Left lobe of liver (tissue), 2 donors: ENCODE measurements around the gene CEP250. TPM values are rescaled to one million over a fixed set of nuclear protein-coding genes. Genes with fewer than 3 reads are reported as not detected.

Experiments used
- ATAC-seq: fragments of 200-7000 bp; cut with Tn5 transposase; one replicate; pipeline ENCODE4 v1.9.1; 2020; ENCODE audit warnings: mild to moderate bottlenecking, moderate library complexity
- DNase-seq: peaks from one replicate; pipeline ENCODE4 v3.0.0-alpha.2; 2020; ENCODE audit warnings: low spot score
- total RNA-seq: library from RNA; stranded (reverse); gene quantifications from one replicate; pipeline ENCODE4 v1.2.1, GENCODE V29; 2021
- donor health status: DM: no; HTN: no; CAD: no; lungs with moderate emphysema.
- donor health status: DM: no; HTN: yes; CAD: no.

CEP250 gene
- total RNA-seq, 1 donor from 2014 or later, result 14.6 TPM

DNA sequence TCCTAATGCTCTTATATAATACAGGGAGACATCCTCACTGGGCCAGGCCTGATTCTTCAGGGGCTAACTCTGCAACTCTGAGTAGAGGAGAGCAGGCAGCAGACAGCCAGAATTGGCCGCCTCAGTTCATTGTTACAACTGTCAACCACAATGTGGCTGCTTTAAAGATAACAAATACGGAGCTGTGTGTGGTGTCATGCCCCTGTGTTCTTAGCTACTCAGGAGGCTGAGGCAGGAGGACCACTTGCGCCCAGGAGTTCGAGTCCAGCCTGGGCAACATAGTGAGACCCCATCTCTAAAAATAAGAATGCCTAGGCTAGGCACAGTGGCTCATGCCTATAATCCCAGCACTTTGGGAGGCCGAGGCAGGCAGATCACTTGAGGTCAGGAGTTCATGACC lies 34.3 kb downstream of the CEP250 start:
- DNase-seq (no peak), ATAC-seq (no peak)

DNA sequence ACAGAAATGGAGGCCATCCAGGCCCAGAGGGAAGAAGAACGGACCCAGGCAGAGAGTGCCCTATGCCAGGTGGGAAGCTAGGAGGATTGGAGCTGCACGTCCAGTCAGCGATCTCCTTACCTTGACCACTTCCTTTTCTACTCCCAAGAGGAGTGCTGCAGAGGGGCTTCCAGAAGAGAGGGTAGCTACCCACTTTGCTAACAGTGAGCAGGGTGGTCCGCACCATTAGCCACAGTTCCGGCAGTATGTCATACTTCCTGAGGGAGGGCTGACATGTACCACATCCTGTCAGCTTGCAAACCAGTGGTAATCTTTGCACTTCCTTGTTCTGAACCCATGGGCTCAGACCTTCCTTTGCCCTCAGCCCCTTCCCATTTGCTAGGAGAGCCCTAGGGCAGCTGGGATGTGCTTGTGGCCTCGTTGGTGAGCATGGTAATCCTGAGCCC lies 35.4 kb downstream of the CEP250 start:
- peak; percentile 62 for ATAC-seq
- DNase-seq, result no peak

DNA sequence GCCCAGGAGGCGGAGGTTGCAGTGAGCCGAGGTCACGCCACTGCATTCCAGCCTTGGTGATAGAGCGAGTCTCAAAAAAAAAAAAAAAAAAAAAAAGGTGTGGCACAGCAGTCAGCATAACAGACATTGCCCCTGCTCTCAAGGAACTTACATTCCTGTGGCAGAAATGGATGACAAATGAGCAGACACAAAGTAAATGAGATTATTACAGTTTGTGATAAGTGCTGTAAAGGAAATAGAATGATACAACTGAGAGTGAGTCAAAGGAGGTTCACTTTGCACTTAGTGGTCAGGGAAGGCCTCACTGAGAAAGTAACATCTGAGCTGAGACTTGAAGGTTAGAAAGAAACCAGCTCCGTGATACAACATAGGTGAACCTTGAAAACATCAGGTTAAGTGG lies 36.4 kb downstream of the CEP250 start:
- no peak for DNase-seq
- ATAC-seq, result no peak

DNA sequence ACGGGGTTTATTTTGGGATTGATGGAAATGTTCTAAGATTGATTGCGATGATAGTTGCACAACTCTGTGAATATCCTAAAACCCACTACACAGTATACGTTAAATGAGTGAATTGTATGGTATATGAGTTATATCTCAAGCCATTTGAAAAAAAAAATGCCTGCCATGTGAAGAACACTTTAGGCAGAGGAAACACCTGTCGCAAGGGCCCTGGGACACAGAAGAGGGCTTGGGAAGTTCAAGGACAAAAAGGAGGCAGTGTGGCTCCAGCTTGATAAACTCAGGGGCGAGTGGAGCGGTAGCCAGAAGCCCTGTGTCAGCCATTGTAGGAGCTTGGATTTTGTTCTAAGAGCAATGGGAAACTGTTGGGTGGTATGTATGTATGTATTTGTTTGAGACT lies 37.0 kb downstream of the CEP250 start:
- no peak for DNase-seq

DNA sequence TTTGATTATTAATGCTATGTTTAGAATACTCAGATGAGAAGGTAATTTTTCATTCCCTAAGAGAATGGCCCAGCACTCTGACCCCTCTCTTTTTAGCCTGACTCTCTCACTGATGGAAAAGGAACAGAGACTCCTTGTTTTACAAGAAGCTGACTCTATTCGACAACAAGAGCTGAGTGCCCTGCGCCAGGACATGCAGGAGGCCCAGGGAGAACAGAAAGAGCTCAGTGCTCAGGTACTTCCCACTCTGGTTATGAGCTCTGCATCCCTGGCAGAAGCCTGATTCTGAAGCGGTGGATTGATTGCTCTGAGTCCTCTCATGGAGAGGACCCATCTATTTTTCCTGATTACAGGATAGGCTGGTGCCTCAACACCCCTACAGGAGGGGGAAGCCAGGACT lies 41.1 kb downstream of the CEP250 start:
- ATAC-seq, result no peak
- DNase-seq, result no peak

More for the DNA sequence above, 37.0 kb downstream of the CEP250 start:
- no peak for ATAC-seq

DNA sequence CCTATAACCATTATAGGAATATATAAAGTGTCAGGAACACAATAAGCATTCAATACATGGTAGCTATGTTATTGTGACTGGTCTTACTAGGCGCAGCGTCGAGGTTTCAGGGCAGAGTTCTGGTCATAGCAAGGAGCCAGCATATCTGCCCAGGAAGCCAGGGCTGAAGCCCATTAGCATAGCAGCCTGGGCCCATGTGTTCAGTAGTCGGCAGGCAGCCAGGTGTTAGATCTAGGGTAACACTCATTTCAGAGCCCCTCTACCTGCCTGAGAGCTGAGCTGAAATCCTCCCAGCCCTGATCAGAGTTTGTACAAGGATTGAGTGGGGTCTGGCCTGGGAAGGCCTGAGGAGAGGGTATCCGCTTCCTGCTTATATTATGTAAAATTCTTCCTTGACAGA lies 41.9 kb downstream of the CEP250 start:
- ATAC-seq (no peak), DNase-seq (no peak)

DNA sequence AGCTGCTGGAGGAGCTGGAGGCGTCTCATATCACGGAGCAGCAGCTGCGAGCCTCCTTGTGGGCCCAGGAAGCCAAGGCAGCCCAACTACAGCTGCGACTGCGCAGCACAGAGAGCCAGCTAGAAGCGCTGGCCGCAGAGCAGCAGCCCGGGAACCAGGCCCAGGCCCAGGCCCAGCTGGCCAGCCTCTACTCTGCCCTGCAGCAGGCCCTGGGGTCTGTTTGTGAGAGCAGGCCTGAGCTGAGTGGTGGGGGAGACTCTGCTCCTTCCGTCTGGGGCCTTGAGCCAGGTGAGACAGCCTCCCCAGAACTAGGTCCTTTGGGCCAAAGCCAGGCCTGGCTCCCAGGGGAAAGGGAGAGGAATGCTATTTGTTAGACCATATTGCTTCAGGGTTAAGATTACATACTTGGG lies 42.4 kb downstream of the CEP250 start:
- peak; percentile 18 for ATAC-seq
- DNase-seq, result no peak

DNA sequence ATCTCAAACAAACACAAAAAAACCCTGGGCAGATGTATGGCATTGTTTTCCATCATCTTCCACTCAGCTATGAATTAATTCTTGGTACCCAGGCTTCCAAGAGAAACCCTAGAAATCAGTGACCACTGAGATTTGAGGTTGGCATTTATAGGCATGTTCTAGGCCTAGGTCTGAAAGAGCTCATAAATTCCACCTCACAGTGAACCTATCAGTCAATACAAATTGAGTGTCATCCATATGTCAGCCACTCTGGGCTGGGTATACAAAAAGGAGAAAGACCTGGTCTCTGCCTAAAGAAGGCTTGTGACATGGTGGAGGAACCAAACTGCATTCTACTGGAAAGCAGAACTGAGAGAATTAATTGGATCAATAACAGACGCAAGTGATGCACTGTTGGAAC lies 43.9 kb downstream of the CEP250 start:
- ATAC-seq, result no peak

DNA sequence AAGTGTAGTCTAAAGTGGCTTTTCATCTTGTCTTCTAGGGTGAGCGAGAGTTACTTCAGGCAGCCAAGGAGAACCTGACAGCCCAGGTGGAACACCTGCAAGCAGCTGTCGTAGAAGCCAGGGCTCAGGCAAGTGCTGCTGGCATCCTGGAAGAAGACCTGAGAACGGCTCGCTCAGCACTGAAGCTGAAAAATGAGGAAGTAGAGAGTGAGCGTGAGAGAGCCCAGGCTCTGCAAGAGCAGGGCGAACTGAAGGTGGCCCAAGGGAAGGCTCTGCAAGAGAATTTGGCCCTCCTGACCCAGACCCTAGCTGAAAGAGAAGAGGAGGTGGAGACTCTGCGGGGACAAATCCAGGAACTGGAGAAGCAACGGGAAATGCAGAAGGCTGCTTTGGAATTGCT lies 47.0 kb downstream of the CEP250 start:
- ATAC-seq, result no peak
- DNase-seq, result no peak

More for the DNA sequence above, 43.9 kb downstream of the CEP250 start:
- DNase-seq, result no peak

DNA sequence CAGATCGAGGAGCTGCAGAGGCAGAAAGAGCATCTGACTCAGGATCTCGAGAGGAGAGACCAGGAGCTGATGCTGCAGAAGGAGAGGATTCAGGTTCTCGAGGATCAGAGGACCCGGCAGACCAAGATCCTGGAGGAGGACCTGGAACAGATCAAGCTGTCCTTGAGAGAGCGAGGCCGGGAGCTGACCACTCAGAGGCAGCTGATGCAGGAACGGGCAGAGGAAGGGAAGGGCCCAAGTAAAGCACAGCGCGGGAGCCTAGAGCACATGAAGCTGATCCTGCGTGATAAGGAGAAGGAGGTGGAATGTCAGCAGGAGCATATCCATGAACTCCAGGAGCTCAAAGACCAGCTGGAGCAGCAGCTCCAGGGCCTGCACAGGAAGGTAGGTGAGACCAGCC lies 47.9 kb downstream of the CEP250 start:
- ATAC-seq (no peak), DNase-seq (no peak)

DNA sequence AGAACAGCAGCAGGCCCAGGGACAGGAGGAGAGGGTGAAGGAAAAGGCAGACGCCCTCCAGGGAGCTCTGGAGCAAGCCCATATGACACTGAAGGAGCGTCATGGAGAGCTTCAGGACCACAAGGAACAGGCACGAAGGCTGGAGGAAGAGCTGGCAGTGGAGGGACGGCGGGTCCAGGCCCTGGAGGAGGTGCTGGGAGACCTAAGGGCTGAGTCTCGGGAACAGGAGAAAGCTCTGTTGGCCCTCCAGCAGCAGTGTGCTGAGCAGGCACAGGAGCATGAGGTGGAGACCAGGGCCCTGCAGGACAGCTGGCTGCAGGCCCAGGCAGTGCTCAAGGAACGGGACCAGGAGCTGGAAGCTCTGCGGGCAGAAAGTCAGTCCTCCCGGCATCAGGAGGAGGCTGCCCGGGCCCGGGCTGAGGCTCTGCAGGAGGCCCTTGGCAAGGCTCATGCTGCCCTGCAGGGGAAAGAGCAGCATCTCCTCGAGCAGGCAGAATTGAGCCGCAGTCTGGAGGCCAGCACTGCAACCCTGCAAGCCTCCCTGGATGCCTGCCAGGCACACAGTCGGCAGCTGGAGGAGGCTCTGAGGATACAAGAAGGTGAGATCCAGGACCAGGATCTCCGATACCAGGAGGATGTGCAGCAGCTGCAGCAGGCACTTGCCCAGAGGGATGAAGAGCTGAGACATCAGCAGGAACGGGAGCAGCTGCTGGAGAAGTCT lies 48.6 kb downstream of the CEP250 start:
- ATAC-seq, result no peak

DNA sequence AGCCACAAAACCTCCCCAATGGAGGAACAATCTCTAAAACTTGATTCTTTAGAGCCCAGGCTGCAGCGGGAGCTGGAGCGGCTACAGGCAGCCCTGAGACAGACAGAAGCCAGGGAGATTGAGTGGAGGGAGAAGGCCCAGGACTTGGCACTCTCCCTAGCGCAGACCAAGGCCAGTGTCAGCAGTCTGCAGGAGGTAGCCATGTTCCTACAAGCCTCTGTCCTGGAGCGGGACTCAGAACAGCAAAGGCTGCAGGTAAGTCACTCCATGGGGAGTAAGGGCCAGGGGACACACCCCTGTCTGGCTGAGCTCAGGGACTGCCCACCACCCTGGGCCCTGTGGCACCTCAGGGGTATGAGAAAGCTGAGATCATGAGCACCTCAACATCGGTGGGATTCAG lies 49.4 kb downstream of the CEP250 start:
- DNase-seq, result no peak
- ATAC-seq, result no peak

More for the DNA sequence above, 48.6 kb downstream of the CEP250 start:
- no peak for DNase-seq

DNA sequence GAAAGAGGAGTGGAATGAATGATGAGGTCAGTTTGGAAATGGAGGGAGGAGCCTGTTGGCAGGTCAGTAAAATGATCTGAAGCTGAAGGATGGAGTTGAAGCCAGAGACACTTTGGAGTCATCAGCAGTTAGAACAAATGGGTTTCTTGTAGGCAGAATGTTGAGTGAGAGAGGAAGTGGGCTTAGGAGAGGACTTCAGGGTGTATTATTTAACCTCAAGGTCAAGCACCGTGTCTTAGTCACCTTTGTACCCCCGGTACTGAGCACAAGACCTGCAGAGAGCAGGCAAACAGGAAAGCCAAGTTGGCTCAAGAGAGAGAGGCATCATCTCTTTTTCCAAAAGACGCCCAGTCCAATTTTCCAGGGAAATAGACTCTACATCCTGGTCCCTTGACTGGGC lies 50.8 kb downstream of the CEP250 start:
- ATAC-seq (no peak), DNase-seq (no peak)

DNA sequence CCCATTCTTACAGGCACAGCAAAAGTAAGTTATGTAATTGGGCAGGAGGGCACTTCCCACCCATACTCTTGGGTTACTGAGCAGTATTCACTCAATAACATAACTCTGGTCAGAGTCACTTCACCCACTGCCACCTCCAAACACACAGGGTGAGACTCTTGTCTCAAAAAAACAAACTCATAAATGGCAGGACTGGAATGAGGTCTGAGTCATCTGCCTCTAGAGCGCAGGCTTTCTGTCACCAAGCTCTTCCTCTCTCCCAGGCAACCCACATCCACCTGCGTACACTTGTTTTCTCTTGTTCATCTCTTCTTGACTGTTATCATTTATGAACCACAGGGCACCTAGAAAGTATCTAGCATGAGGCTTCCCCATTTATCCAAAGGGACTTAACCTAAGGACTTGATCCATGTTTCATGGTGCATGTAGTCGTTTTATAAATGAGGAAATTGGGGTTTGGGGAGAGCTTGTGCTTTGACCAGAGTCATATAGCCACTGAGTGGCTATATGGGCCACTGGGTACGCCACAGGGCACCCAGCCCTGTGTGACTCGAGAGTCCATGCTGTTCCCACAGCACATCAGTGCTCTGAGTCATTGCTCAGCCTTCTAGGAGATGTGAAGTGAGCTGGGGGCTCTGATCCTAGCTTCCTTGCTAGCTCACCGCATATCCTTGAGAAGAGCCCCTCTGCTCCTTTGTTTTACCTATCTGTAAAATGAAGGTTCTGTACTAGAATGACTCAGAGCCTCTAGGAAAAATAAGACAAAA lies 51.7 kb downstream of the CEP250 start:
- no peak for DNase-seq

DNA sequence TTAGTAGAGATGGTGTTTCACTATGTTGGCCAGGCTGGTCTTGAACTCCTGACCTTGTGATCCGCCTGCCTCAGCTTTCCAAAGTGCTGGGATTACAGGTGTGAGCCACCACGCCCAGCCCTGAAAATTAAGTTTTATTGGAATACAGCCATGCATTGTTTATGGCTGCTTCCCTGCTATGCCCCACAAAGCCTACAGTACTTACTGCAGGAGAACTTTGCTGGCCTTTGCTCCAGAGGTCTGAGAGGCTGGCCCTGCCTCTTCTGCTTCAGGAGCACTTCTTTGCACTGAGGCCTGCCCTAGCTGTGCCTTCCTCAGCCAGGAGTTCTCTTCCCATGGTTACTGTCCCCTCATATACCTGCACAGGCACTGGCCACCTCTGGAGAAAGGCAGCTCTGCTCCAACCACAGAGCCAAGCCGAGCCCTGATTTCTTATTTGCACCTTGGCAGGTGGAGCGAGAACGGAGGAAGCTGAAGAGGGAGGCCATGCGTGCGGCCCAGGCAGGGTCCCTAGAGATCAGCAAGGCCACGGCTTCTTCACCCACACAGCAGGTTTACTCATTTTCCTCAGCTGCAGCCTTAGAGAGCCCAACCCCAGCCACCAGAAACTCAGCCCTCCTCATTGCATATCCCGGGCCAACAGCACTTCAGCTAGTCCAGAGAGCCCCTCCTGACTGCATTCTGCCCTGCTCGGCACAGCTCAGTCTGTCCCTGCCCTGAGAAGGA lies 53.3 kb downstream of the CEP250 start:
- no peak for DNase-seq
- no peak for ATAC-seq

More for the DNA sequence above, 51.7 kb downstream of the CEP250 start:
- ATAC-seq, result no peak

DNA sequence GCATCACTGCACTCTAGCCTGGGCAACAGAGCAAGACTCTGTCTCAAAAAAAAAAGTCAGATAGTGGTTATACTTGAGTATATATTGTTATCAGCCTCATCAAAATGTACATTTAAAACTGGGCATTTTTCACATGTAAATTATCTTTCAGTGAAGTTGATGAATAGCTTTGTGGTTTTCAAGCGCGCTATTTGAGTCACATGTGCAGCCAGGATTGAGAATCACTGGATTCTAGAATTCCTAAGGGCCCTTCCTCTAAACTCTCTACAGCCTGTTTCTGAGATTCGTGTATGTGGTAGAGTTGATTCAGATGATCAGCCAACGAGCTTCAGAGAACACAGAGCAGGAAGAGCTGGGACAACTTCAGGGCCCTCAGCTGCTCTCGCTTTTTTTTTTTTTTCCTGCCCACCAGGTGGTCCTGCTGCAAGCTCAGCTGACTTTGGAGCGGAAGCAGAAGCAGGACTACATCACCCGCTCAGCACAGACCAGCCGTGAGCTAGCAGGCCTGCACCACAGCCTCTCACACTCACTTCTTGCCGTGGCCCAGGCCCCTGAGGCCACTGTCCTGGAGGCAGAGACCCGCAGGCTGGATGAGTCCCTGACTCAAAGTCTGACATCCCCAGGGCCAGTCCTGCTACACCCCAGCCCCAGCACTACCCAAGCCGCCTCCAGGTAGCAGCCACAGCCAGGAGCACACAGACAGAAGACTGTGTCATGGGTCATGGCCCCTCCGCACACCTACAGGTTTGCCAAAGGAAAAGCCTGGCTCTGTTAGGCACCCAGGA lies 55.7 kb downstream of the CEP250 start:
- DNase-seq, result no peak
- no peak for ATAC-seq

DNA sequence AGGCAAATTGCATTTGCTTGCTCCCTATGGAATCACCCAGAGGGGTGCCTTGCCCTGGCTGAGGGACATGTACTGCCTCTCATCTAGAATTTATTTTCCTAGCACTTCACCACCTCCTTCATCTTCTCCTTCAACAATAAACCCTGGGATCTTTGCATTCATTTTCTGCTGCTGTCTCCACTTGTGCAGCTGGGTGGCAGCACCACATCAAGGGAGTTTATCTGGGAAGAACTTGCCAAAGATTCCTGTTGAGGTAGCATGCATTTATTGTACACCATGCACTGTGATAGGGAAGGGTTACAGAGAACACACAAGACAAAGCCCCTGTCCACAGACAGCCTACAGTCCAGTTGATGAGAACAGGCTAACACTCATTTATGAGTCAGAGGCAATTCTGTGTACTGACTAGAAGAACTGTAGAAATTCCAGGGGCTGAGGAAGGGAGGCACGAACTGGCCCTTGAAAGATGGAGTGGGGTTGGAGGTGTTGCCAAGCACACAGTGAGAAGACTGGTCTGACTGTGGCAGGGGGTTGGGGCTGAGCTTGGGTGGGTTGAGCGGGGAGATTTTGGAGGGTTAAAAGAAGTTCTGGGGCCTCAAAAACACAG lies 56.5 kb downstream of the CEP250 start:
- no peak for DNase-seq
- peak; percentile 67 for ATAC-seq

DNA sequence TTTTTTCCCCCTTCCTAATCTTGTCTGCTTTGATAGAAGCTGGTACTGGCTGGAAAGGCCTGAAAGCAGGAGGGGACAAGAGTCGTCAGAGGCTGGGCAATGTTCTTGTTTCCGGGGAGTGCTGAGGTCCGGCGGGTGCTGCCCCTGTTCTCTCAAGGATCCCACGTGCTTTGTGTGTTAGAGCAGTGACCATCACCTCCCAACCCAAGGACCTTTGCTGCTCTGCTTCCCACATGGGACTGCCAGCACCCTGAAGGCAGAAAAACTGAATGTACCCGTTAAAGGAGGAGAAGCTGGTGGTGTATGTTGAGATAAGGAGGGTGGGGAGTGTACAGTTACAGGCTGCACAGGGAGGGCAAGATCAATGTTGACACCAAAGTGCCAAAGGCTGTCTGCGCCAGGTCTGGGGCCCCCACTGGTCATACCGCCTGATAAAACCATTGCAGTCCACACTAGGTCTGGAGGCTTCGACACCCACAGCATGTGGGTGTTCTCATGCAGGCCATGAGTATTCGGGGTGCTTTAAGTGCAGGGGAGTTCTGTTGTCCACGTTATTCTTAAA lies 59.1 kb downstream of the CEP250 start:
- no peak for DNase-seq

DNA sequence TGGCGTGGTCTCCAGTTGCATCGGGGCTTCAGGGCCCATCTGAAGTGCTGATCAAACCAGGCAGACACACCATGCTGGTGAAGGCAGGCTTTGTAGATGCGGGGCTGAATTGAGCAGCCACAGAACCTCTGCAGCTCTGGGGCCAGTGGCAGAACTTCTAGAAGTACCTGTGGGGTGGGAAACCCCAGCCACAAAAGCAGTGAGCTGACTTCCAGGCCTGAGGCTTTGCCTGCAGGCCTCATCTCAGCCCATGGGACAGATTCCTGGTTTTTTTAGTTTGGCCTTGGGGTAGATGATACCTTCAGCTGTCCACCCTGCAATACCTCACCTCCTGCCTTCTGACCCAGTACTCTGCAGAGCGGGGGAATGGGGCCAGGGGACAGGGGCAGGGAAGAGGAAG lies 59.9 kb downstream of the CEP250 start:
- ATAC-seq (no peak), DNase-seq (no peak)

More for the DNA sequence above, 59.1 kb downstream of the CEP250 start:
- no peak for ATAC-seq
